HT-29 (cell line): Measurements from ENCODE around the gene TAL2. TPM values are rescaled to one million over a fixed set of nuclear protein-coding genes. Genes with fewer than 3 reads are reported as not detected.
"Not testable (repeated sequence)": the region's sequence is repeated elsewhere in the genome, so short reads cannot be mapped to it uniquely, and the experiment has no call there.

Experiments
- DNase-seq: peaks from one replicate; pipeline ENCODE4 v3.0.0-alpha.2; 2015; ENCODE audit warnings: low spot score
- total RNA-seq: library from RNA; depleted of rRNA; stranded (reverse); fragments of >200 nt; shearing (Covaris generic); gene quantifications from 2 replicates; pipeline ENCODE4 v1.2.3, GENCODE V29; 2014

The TAL2 gene
- total RNA-seq, 1 experiment from 2014 or later, result not detected

GRCh38 chr9:105673850-105674387 lies 11.7 kb downstream of the TAL2 start:
- no peak for DNase-seq

GRCh38 chr9:105676351-105676923 lies 14.2 kb downstream of the TAL2 start:
- no peak for DNase-seq

GRCh38 chr9:105678163-105678562 lies 15.9 kb downstream of the TAL2 start:
- DNase-seq, result no peak

GRCh38 chr9:105678781-105679180 lies 16.5 kb downstream of the TAL2 start:
- DNase-seq, result no peak

- no peak for DNase-seq
Measured at GRCh38 chr9:105679257-105680022, 17.2 kb downstream of the TAL2 start.

- DNase-seq, result no peak
Measured at GRCh38 chr9:105681313-105681712, 19.1 kb downstream of the TAL2 start.

- DNase-seq, result no peak
Measured at GRCh38 chr9:105681724-105682123, 19.5 kb downstream of the TAL2 start.

GRCh38 chr9:105683688-105684275 lies 21.5 kb downstream of the TAL2 start:
- DNase-seq, result no peak

- no peak for DNase-seq
Measured at GRCh38 chr9:105686936-105687335, 24.7 kb downstream of the TAL2 start.

- peak; percentile 8 for DNase-seq
Measured at GRCh38 chr9:105690742-105691141, 28.5 kb downstream of the TAL2 start.

- DNase-seq, result peak; percentile 42
Measured at GRCh38 chr9:105693435-105694189, 31.4 kb downstream of the TAL2 start.

GRCh38 chr9:105694190-105694847 lies 32.1 kb downstream of the TAL2 start, which contains the start of gene TMEM38B:
Gene TMEM38B (plus strand): TSS chr9:105694541. CDS start chr9:105694661, 120 bp downstream.
- peak; percentile 78 for DNase-seq

- peak; percentile 66 for DNase-seq
Measured at GRCh38 chr9:105694848-105695581, 32.8 kb downstream of the TAL2 start.

- no peak for DNase-seq
Measured at GRCh38 chr9:105696219-105696793, 34.0 kb downstream of the TAL2 start.

- no peak for DNase-seq
Measured at GRCh38 chr9:105697871-105698270, 35.6 kb downstream of the TAL2 start.

- no peak for DNase-seq
Measured at GRCh38 chr9:105698348-105698870, 36.2 kb downstream of the TAL2 start.

- no peak for DNase-seq
Measured at GRCh38 chr9:105700668-105701067, 38.4 kb downstream of the TAL2 start.

- DNase-seq, result no peak
Measured at GRCh38 chr9:105701145-105701544, 38.9 kb downstream of the TAL2 start.

- DNase-seq, result no peak
Measured at GRCh38 chr9:105702207-105702606, 40.0 kb downstream of the TAL2 start.

GRCh38 chr9:105703638-105704037 lies 41.4 kb downstream of the TAL2 start:
- not testable (repeated sequence) for DNase-seq
